Epithelial cell of esophagus (primary cell): ENCODE data around the gene ACOT12.

Source experiments
- DNase-seq: peaks from one replicate; pipeline ENCODE4 v3.0.0; 2010; ENCODE audit warnings: low read depth
- H3K4me3 ChIP-seq: 2 replicates; pipeline ENCODE4 v1.5.1; 2011; ENCODE audit warnings: mild to moderate bottlenecking, low read length, control low read depth
- CTCF ChIP-seq: IDR thresholded peaks from 2 replicates; pipeline ENCODE4 v1.5.1; 2011; ENCODE audit warnings: low read depth, mild to moderate bottlenecking, low read length, control low read depth, inconsistent platforms; ENCODE audit not compliant: insufficient read depth; ENCODE audit errors: missing control alignments

The ACOT12 gene

GRCh38 chr5:81360640-81361039 lies 33.3 kb downstream of the ACOT12 start:
- no peak for DNase-seq
- TF ChIP-seq CTCF = no peak
- no peak overlapping the region for H3K4me3 ChIP-seq

- TF ChIP-seq CTCF = no peak
- no peak overlapping the region for H3K4me3 ChIP-seq
- no peak for DNase-seq
Observed at GRCh38 chr5:81359881-81360280, 34.1 kb downstream of the ACOT12 start.

- no peak for DNase-seq
- H3K4me3 ChIP-seq = no peak overlapping the region
- TF ChIP-seq CTCF = no peak
Observed at GRCh38 chr5:81359108-81359507, 34.8 kb downstream of the ACOT12 start.

GRCh38 chr5:81355291-81356251 lies 38.4 kb downstream of the ACOT12 start:
- H3K4me3 ChIP-seq = no peak overlapping the region
- TF ChIP-seq CTCF = no peak
- no peak for DNase-seq

GRCh38 chr5:81354093-81354492 lies 39.8 kb downstream of the ACOT12 start:
- no peak overlapping the region for H3K4me3 ChIP-seq
- no peak for TF ChIP-seq CTCF
- no peak for DNase-seq

GRCh38 chr5:81353189-81353588 lies 40.7 kb downstream of the ACOT12 start:
- H3K4me3 ChIP-seq = no peak overlapping the region
- DNase-seq = no peak
- no peak for TF ChIP-seq CTCF

- no peak overlapping the region for H3K4me3 ChIP-seq
- TF ChIP-seq CTCF = no peak
- no peak for DNase-seq
Observed at GRCh38 chr5:81350507-81350906, 43.4 kb downstream of the ACOT12 start.
